ENCODE results near the gene CASP1.
A peak's percentile ranks its signal among the peaks of the same experiment; 100 is the strongest.
"Not testable (repeated sequence)": the region's sequence is repeated elsewhere in the genome, so short reads cannot be mapped to it uniquely, and the experiment has no call there.

The CASP1 gene

GRCh38 chr11:105044557-105045524 is 9.9 kb upstream of the CASP1 start, which contains the start of gene CARD16:
Gene CARD16 (minus strand): TSS chr11:105045335. CDS start chr11:105045297, 38 bp downstream.
- H3K36me3 ChIP-seq (ENCODE audit: insufficient read depth, low read length); H3K9ac ChIP-seq (ENCODE audit: low read length); H3K27ac ChIP-seq (ENCODE audit: low read depth, low read length); H3K9me3 ChIP-seq (ENCODE audit: low read length); H3K27me3 ChIP-seq (ENCODE audit: control insufficient read depth in 1 of 2, insufficient read depth in 2 of 2, low read length in 2 of 2): not testable (repeated sequence)
- Histone ChIP-seq H3K4me3 (ENCODE audit: low read depth in 1 of 2, low read length in 2 of 2) (peak within 1 kb of the TSS in 1 of 2 donors; percentile 33), H3K4me1 (ENCODE audit: insufficient read depth, low read length) (peaks cover 11% of the 10 kb centered on the region)

GRCh38 chr11:105042178-105042577 is 7.2 kb upstream of the CASP1 start:
- H3K4me1 ChIP-seq (ENCODE audit: insufficient read depth, low read length), result peaks cover 9% of the 10 kb centered on the region
- H3K36me3 ChIP-seq (ENCODE audit: insufficient read depth, low read length), result no peaks in the 10 kb centered on the region
- no peaks in the 10 kb centered on the region for H3K27me3 ChIP-seq (ENCODE audit: control insufficient read depth in 1 of 2, insufficient read depth in 2 of 2, low read length in 2 of 2)
- no peak overlapping the region for H3K27ac ChIP-seq (ENCODE audit: low read depth, low read length)
- no peak overlapping the region for H3K9ac ChIP-seq (ENCODE audit: low read length)
- no peaks in the 10 kb centered on the region for H3K9me3 ChIP-seq (ENCODE audit: low read length)
- no peak overlapping the region for H3K4me3 ChIP-seq (ENCODE audit: low read depth in 1 of 2, low read length in 2 of 2)

GRCh38 chr11:105040703-105041102 is 5.8 kb upstream of the CASP1 start:
- H3K27ac ChIP-seq (ENCODE audit: low read depth, low read length), result no peak overlapping the region
- no peaks in the 10 kb centered on the region for H3K27me3 ChIP-seq (ENCODE audit: control insufficient read depth in 1 of 2, insufficient read depth in 2 of 2, low read length in 2 of 2)
- no peaks in the 10 kb centered on the region for H3K4me1 ChIP-seq (ENCODE audit: insufficient read depth, low read length)
- no peaks in the 10 kb centered on the region for H3K36me3 ChIP-seq (ENCODE audit: insufficient read depth, low read length)
- no peaks in the 10 kb centered on the region for H3K9me3 ChIP-seq (ENCODE audit: low read length)
- H3K4me3 ChIP-seq (ENCODE audit: low read depth in 1 of 2, low read length in 2 of 2), result no peak overlapping the region
- H3K9ac ChIP-seq (ENCODE audit: low read length), result no peak overlapping the region

- not testable (repeated sequence) for H3K27me3 ChIP-seq (ENCODE audit: control insufficient read depth in 1 of 2, insufficient read depth in 2 of 2, low read length in 2 of 2); H3K4me1 ChIP-seq (ENCODE audit: insufficient read depth, low read length); H3K9me3 ChIP-seq (ENCODE audit: low read length); H3K36me3 ChIP-seq (ENCODE audit: insufficient read depth, low read length); H3K27ac ChIP-seq (ENCODE audit: low read depth, low read length)
- peak overlapping the region; percentile 6 for H3K9ac ChIP-seq (ENCODE audit: low read length)
- H3K4me3 ChIP-seq (ENCODE audit: low read depth in 1 of 2, low read length in 2 of 2), result peak overlapping the region in 1 of 2 donors; percentile 58
Observed at GRCh38 chr11:105034388-105034787, 556 bp downstream of the CASP1 start.

GRCh38 chr11:105033781-105034180 is 1.2 kb downstream of the CASP1 start:
- no peak overlapping the region for H3K9ac ChIP-seq (ENCODE audit: low read length)
- peak overlapping the region in 1 of 2 donors; percentile 58 for H3K4me3 ChIP-seq (ENCODE audit: low read depth in 1 of 2, low read length in 2 of 2)
- H3K9me3 ChIP-seq (ENCODE audit: low read length), result no peaks in the 10 kb centered on the region
- no peaks in the 10 kb centered on the region for H3K27me3 ChIP-seq (ENCODE audit: control insufficient read depth in 1 of 2, insufficient read depth in 2 of 2, low read length in 2 of 2)
- peaks cover 4% of the 10 kb centered on the region for H3K36me3 ChIP-seq (ENCODE audit: insufficient read depth, low read length)
- H3K27ac ChIP-seq (ENCODE audit: low read depth, low read length), result no peak overlapping the region
- peaks cover 5% of the 10 kb centered on the region for H3K4me1 ChIP-seq (ENCODE audit: insufficient read depth, low read length)

GRCh38 chr11:105033343-105033742 is 1.6 kb downstream of the CASP1 start:
- peak overlapping the region in 1 of 2 donors; percentile 58 for H3K4me3 ChIP-seq (ENCODE audit: low read depth in 1 of 2, low read length in 2 of 2)
- no peaks in the 10 kb centered on the region for H3K27me3 ChIP-seq (ENCODE audit: control insufficient read depth in 1 of 2, insufficient read depth in 2 of 2, low read length in 2 of 2)
- H3K36me3 ChIP-seq (ENCODE audit: insufficient read depth, low read length), result peaks cover 4% of the 10 kb centered on the region
- peaks cover 5% of the 10 kb centered on the region for H3K4me1 ChIP-seq (ENCODE audit: insufficient read depth, low read length)
- H3K9ac ChIP-seq (ENCODE audit: low read length), result no peak overlapping the region
- no peak overlapping the region for H3K27ac ChIP-seq (ENCODE audit: low read depth, low read length)
- H3K9me3 ChIP-seq (ENCODE audit: low read length), result no peaks in the 10 kb centered on the region

- Histone ChIP-seq H3K27ac (ENCODE audit: low read depth, low read length) (no peak overlapping the region), H3K27me3 (ENCODE audit: control insufficient read depth in 1 of 2, insufficient read depth in 2 of 2, low read length in 2 of 2) (no peaks in the 10 kb centered on the region), H3K4me3 (ENCODE audit: low read depth in 1 of 2, low read length in 2 of 2) (no peak overlapping the region), H3K9ac (ENCODE audit: low read length) (no peak overlapping the region), H3K4me1 (ENCODE audit: insufficient read depth, low read length) (peaks cover 5% of the 10 kb centered on the region), H3K9me3 (ENCODE audit: low read length) (no peaks in the 10 kb centered on the region), H3K36me3 (ENCODE audit: insufficient read depth, low read length) (peaks cover 4% of the 10 kb centered on the region)
Observed at GRCh38 chr11:105032495-105032894, 2.4 kb downstream of the CASP1 start.

- H3K36me3 ChIP-seq (ENCODE audit: insufficient read depth, low read length), result peaks cover 4% of the 10 kb centered on the region
- no peaks in the 10 kb centered on the region for H3K27me3 ChIP-seq (ENCODE audit: control insufficient read depth in 1 of 2, insufficient read depth in 2 of 2, low read length in 2 of 2)
- no peaks in the 10 kb centered on the region for H3K9me3 ChIP-seq (ENCODE audit: low read length)
- H3K4me1 ChIP-seq (ENCODE audit: insufficient read depth, low read length), result no peaks in the 10 kb centered on the region
- H3K9ac ChIP-seq (ENCODE audit: low read length), result no peak overlapping the region
- H3K4me3 ChIP-seq (ENCODE audit: low read depth in 1 of 2, low read length in 2 of 2), result no peak overlapping the region
- H3K27ac ChIP-seq (ENCODE audit: low read depth, low read length), result no peak overlapping the region
Observed at GRCh38 chr11:105027678-105028077, 7.3 kb downstream of the CASP1 start.

- Histone ChIP-seq H3K9me3 (ENCODE audit: low read length) (no peaks in the 10 kb centered on the region), H3K36me3 (ENCODE audit: insufficient read depth, low read length) (no peaks in the 10 kb centered on the region), H3K4me3 (ENCODE audit: low read depth in 1 of 2, low read length in 2 of 2) (no peak overlapping the region), H3K27ac (ENCODE audit: low read depth, low read length) (no peak overlapping the region), H3K27me3 (ENCODE audit: control insufficient read depth in 1 of 2, insufficient read depth in 2 of 2, low read length in 2 of 2) (no peaks in the 10 kb centered on the region), H3K4me1 (ENCODE audit: insufficient read depth, low read length) (no peaks in the 10 kb centered on the region), H3K9ac (ENCODE audit: low read length) (no peak overlapping the region)
Observed at GRCh38 chr11:105024394-105024793, 10.6 kb downstream of the CASP1 start.

- no peaks in the 10 kb centered on the region for H3K4me1 ChIP-seq (ENCODE audit: insufficient read depth, low read length)
- H3K4me3 ChIP-seq (ENCODE audit: low read depth in 1 of 2, low read length in 2 of 2), result no peak within 1 kb of the TSS
- H3K9me3 ChIP-seq (ENCODE audit: low read length), result no peaks in the 10 kb centered on the region
- no peak within 1 kb of the TSS for H3K9ac ChIP-seq (ENCODE audit: low read length)
- no peaks in the 10 kb centered on the region for H3K36me3 ChIP-seq (ENCODE audit: insufficient read depth, low read length)
- H3K27ac ChIP-seq (ENCODE audit: low read depth, low read length), result no peak within 1 kb of the TSS
- H3K27me3 ChIP-seq (ENCODE audit: control insufficient read depth in 1 of 2, insufficient read depth in 2 of 2, low read length in 2 of 2), result no peaks in the 10 kb centered on the region
Observed at GRCh38 chr11:105023003-105023402, 11.9 kb downstream of the CASP1 start, which contains the start of gene CASP5. Gene CASP5 (minus strand): TSS chr11:105023168. CDS start chr11:105023136, 32 bp downstream.

GRCh38 chr11:105022527-105022926 is 12.4 kb downstream of the CASP1 start:
- no peak overlapping the region for H3K27ac ChIP-seq (ENCODE audit: low read depth, low read length)
- H3K36me3 ChIP-seq (ENCODE audit: insufficient read depth, low read length), result no peaks in the 10 kb centered on the region
- no peak overlapping the region for H3K9ac ChIP-seq (ENCODE audit: low read length)
- H3K9me3 ChIP-seq (ENCODE audit: low read length), result no peaks in the 10 kb centered on the region
- no peaks in the 10 kb centered on the region for H3K27me3 ChIP-seq (ENCODE audit: control insufficient read depth in 1 of 2, insufficient read depth in 2 of 2, low read length in 2 of 2)
- H3K4me3 ChIP-seq (ENCODE audit: low read depth in 1 of 2, low read length in 2 of 2), result no peak overlapping the region
- no peaks in the 10 kb centered on the region for H3K4me1 ChIP-seq (ENCODE audit: insufficient read depth, low read length)

Measured in muscle layer of colon (tissue), 2 donors.